ENCODE measurements around the gene MARCHF10. TPM values are rescaled to one million over a fixed set of nuclear protein-coding genes. Genes with fewer than 3 reads are reported as not detected.

Gene MARCHF10
- total RNA-seq, 1 donor from 2014 or later: 0.51 TPM

GRCh38 chr17:62805234-62805633 lies 2.9 kb downstream of the MARCHF10 start:
- Histone ChIP-seq H2AFZ (replicated peaks) (no peak overlapping the region), H3K4me3 (no peak overlapping the region), H3K36me3 (no peaks in the 10 kb centered on the region), H3K9ac (no peak overlapping the region), H3K4me1 (peaks cover 5% of the 10 kb centered on the region), H3K4me2 (no peak overlapping the region), H3K27ac (no peak overlapping the region), H4K20me1 (ENCODE audit: low read depth) (no peaks in the 10 kb centered on the region), H3K27me3 (peaks cover 6% of the 10 kb centered on the region), H3K79me2 (ENCODE audit: low read depth) (no peaks in the 10 kb centered on the region), H3K9me3 (ENCODE audit: low read depth) (no peaks in the 10 kb centered on the region), H3F3A (ENCODE audit: low read depth) (peaks cover 5% of the 10 kb centered on the region)
- no peaks in the 10 kb centered on the region for H3K36me3 Mint-ChIP-seq
- no peak overlapping the region for H3K4me3 Mint-ChIP-seq
- H3K27me3 Mint-ChIP-seq (ENCODE audit: insufficient read depth, low read depth): peaks cover 3% of the 10 kb centered on the region
- H3K4me1 Mint-ChIP-seq: peaks cover 54% of the 10 kb centered on the region
- no peaks in the 10 kb centered on the region for H3K9me3 Mint-ChIP-seq
- no peak for DNase-seq (ENCODE audit: low spot score)
- no peak for TF ChIP-seq EZH2phosphoT487 (IDR thresholded peaks at IDR 0.05)
- TF ChIP-seq EZH2 (IDR thresholded peaks at IDR 0.05): no peak
- no peak for TF ChIP-seq CTCF (IDR thresholded peaks at IDR 0.05)
- no peak overlapping the region for H3K27ac Mint-ChIP-seq

- H3K4me1 Mint-ChIP-seq: peaks cover 54% of the 10 kb centered on the region
- no peaks in the 10 kb centered on the region for H3K36me3 ChIP-seq
- H3K36me3 Mint-ChIP-seq: no peaks in the 10 kb centered on the region
- peaks cover 5% of the 10 kb centered on the region for H3K4me1 ChIP-seq
- TF ChIP-seq EZH2 (IDR thresholded peaks at IDR 0.05) (no peak), CTCF (IDR thresholded peaks at IDR 0.05) (no peak), EZH2phosphoT487 (IDR thresholded peaks at IDR 0.05) (no peak)
- peaks cover 6% of the 10 kb centered on the region for H3K27me3 ChIP-seq
- DNase-seq (ENCODE audit: low spot score): no peak
- no peaks in the 10 kb centered on the region for H3K9me3 ChIP-seq (ENCODE audit: low read depth)
- H3F3A ChIP-seq (ENCODE audit: low read depth): peaks cover 5% of the 10 kb centered on the region
- H3K79me2 ChIP-seq (ENCODE audit: low read depth): no peaks in the 10 kb centered on the region
- no peak overlapping the region for H3K9ac ChIP-seq
- no peak overlapping the region for H2AFZ ChIP-seq (replicated peaks)
- no peak overlapping the region for H3K4me3 ChIP-seq
- no peak overlapping the region for H3K27ac Mint-ChIP-seq
- H3K27me3 Mint-ChIP-seq (ENCODE audit: insufficient read depth, low read depth): peaks cover 3% of the 10 kb centered on the region
- H3K27ac ChIP-seq: no peak overlapping the region
- H3K4me3 Mint-ChIP-seq: no peak overlapping the region
- H4K20me1 ChIP-seq (ENCODE audit: low read depth): no peaks in the 10 kb centered on the region
- H3K9me3 Mint-ChIP-seq: no peaks in the 10 kb centered on the region
- no peak overlapping the region for H3K4me2 ChIP-seq
Measured at GRCh38 chr17:62804822-62805221, 3.3 kb downstream of the MARCHF10 start.

GRCh38 chr17:62804025-62804424 lies 4.1 kb downstream of the MARCHF10 start:
- Histone ChIP-seq H3F3A (ENCODE audit: low read depth) (peaks cover 5% of the 10 kb centered on the region), H4K20me1 (ENCODE audit: low read depth) (no peaks in the 10 kb centered on the region), H3K4me3 (no peak overlapping the region), H3K27ac (no peak overlapping the region), H3K9me3 (ENCODE audit: low read depth) (no peaks in the 10 kb centered on the region), H2AFZ (replicated peaks) (no peak overlapping the region), H3K4me2 (no peak overlapping the region), H3K36me3 (no peaks in the 10 kb centered on the region), H3K79me2 (ENCODE audit: low read depth) (no peaks in the 10 kb centered on the region), H3K4me1 (peaks cover 5% of the 10 kb centered on the region), H3K9ac (no peak overlapping the region), H3K27me3 (peaks cover 6% of the 10 kb centered on the region)
- H3K27me3 Mint-ChIP-seq (ENCODE audit: insufficient read depth, low read depth): peaks cover 3% of the 10 kb centered on the region
- H3K9me3 Mint-ChIP-seq: no peaks in the 10 kb centered on the region
- H3K4me1 Mint-ChIP-seq: peaks cover 50% of the 10 kb centered on the region
- H3K4me3 Mint-ChIP-seq: no peak overlapping the region
- TF ChIP-seq CTCF (IDR thresholded peaks at IDR 0.05) (no peak), EZH2 (IDR thresholded peaks at IDR 0.05) (no peak), EZH2phosphoT487 (IDR thresholded peaks at IDR 0.05) (no peak)
- no peaks in the 10 kb centered on the region for H3K36me3 Mint-ChIP-seq
- no peak overlapping the region for H3K27ac Mint-ChIP-seq
- DNase-seq (ENCODE audit: low spot score): no peak

Measured in neural progenitor cell (in vitro differentiated cells).